Heart left ventricle (tissue), 16 donors: Measurements from ENCODE around the gene ANGPTL1. TPM values are rescaled to one million over a fixed set of nuclear protein-coding genes. Genes with fewer than 3 reads are reported as not detected.
A peak's percentile ranks its signal among the peaks of the same experiment; 100 is the strongest.

ENCODE experiments used
- ATAC-seq, 4 donors: fragments of 200-7000 bp; cut with Tn5 transposase; one replicate each; pipeline ENCODE4 v1.9.1; 2020 to 2022; ENCODE audit warnings: moderate library complexity in 4 of 4, mild to moderate bottlenecking in 3 of 4, moderate number of reproducible peaks in 1 of 4
- DNase-seq, 5 donors: peaks; one replicate each; pipeline ENCODE4 v3.0.0-alpha.2; 2020
- H3K27ac ChIP-seq, 12 donors: fragments of 200-600 bp; sonication (generic) in 4 of 12; one replicate each; pipeline versions ENCODE4 v1.5.0 to v1.8.0; 2016 to 2022; ENCODE audit warnings: mild to moderate bottlenecking in 2 of 12
- H3K27me3 ChIP-seq, 9 donors: fragments of 200-600 bp; sonication (generic) in 2 of 9; one replicate each; pipeline versions ENCODE4 v1.5.1 to v1.8.0; 2016 to 2022; ENCODE audit warnings: mild to moderate bottlenecking in 3 of 9
- H3K36me3 ChIP-seq, 9 donors: fragments of 200-600 bp; sonication (generic) in 2 of 9; one replicate each; pipeline versions ENCODE4 v1.5.0 to v1.8.0; 2018 to 2022; ENCODE audit warnings: mild to moderate bottlenecking in 2 of 9
- H3K4me1 ChIP-seq, 12 donors: fragments of 200-600 bp; sonication (generic) in 4 of 12; one replicate each; pipeline versions ENCODE4 v1.5.0 to v1.8.0; 2016 to 2022; ENCODE audit warnings: mild to moderate bottlenecking in 3 of 12
- H3K4me3 ChIP-seq, 12 donors: fragments of 200-600 bp; sonication (generic) in 4 of 12; one replicate each; pipeline versions ENCODE4 v1.5.0 to v1.8.0; 2017 to 2022; ENCODE audit warnings: mild to moderate bottlenecking in 9 of 12, moderate library complexity in 4 of 12
- H3K9me3 ChIP-seq, 12 donors: fragments of 200-600 bp; sonication (generic) in 4 of 12; one replicate each; pipeline versions ENCODE4 v1.5.0 to v1.8.0; 2016 to 2022; ENCODE audit warnings: mild to moderate bottlenecking in 1 of 12
- CTCF ChIP-seq, 12 donors: fragments of 200-600 bp; sonication (generic) in 4 of 12; IDR thresholded peaks; one replicate each; pipeline versions ENCODE4 v1.5.0 to v1.8.0; 2018 to 2022; ENCODE audit warnings: antibody characterized with exemption in 12 of 12, mild to moderate bottlenecking in 5 of 12
- POLR2A ChIP-seq, 2 donors: fragments of 450-650 bp; IDR thresholded peaks; one replicate each; pipeline ENCODE4 v1.6.1; 2017; ENCODE audit warnings: antibody characterized with exemption in 2 of 2, mild to moderate bottlenecking in 2 of 2, moderate library complexity in 2 of 2
- WGBS, 4 donors: extraction: QIAGEN DNeasy Blood & Tissue Kit in 2 of 4; methylation state at CpG; one replicate each; pipeline versions ENCODE4 v1.1.5 to v1.1.7; 2013 to 2018; 5-methylcytosine and 5-hydroxymethylcytosine counted together
- intact Hi-C, 10 donors: fragments of 100-400 bp; cut with DNase I; formaldehyde crosslinking; loops; one replicate each; pipeline versions ENCODE4 v1.11.1 to v1.14.2; 2022
- polyA plus RNA-seq, 2 donors: library from polyadenylated mRNA; stranded (reverse); fragments of 200-250 nt; gene quantifications; one replicate each; pipeline ENCODE4 v1.2.3, GENCODE V29; 2013
- total RNA-seq, 9 donors: library from RNA; depleted of rRNA in 2 of 9; stranded (reverse); fragments of >200 nt in 2 of 9; fragmentation: NEBNext Ultra II Directional in 3 of 9; extraction: Animal tissue kit (Norgen Biotek cat#: 25700) in 3 of 9; gene quantifications; one replicate each; pipeline versions ENCODE4 v1.1.0 to v1.2.4, GENCODE V29; 2016 to 2023
- donor health status: ischemic (EF 13 %, LVEDD 7.1; RV severe dilation, severe dysfunction).
- donor health status: healthy with polysubstance abuse.
- donor health status: DM: no; HTN: yes; CAD: no.
- donor health status: DM: no; HTN: no; CAD: no.
- donor health status: ischemic (EF 25% LVEDD 6.9; RV normal size, moderate dysfunction).
- donor health status: ischemic (EF 25% LVEDD 5.7; RV mildly dilated, moderate dysfunction).
- donor health status: healthy.
- donor health status: DM: yes; HTN: yes; CAD: no.
- donor health status: ischemic (EF 35%, LVEDD 5.7; RV mildly dilated, moderate dysfunction).
- donor health status: nonischemic (EF 11% LVEDD 7.7; RV severe dilation, severe dysfunction).
- donor health status: DM: yes; HTN: yes; CAD: no.
- donor health status: PGD.
- donor health status: ischemic (EF 29% LVEDD 5.4; RV normal size, mild dysfunction).
- donor health status: nonischemic (EF 23%, LVEDD 6.1; RV moderate dilation, normal function).

ANGPTL1 gene
- total and polyA plus RNA-seq, 11 donors: 5.0 to 31.1 (median 17.3) TPM

- Histone ChIP-seq H3K9me3 (no peaks in the 10 kb centered on the region), H3K27ac (no peak overlapping the region), H3K36me3 (no peaks in the 10 kb centered on the region), H3K27me3 (no peaks in the 10 kb centered on the region), H3K4me3 (no peak overlapping the region), H3K4me1 (peaks cover 0 to 19% (median 13%) of the 10 kb centered on the region in 12 donors)
- DNase-seq (no peak), ATAC-seq (no peak)
- intact Hi-C loops: no loop called here
- TF ChIP-seq CTCF (IDR thresholded peaks at IDR 0.05): no peak
- TF ChIP-seq POLR2A (IDR thresholded peaks at IDR 0.05): no peak
Observed at GRCh38 chr1:178875936-178876335, 5.1 kb upstream of the ANGPTL1 start.

- Histone ChIP-seq H3K4me1 (peaks cover 0 to 25% (median 13%) of the 10 kb centered on the region in 12 donors), H3K27me3 (no peaks in the 10 kb centered on the region), H3K36me3 (no peaks in the 10 kb centered on the region), H3K9me3 (no peaks in the 10 kb centered on the region), H3K4me3 (no peak overlapping the region), H3K27ac (no peak overlapping the region)
- intact Hi-C loops: loop anchor here in 3 of 10 donors (5.0 kb wide), 2 partner anchors 57 to 127 kb away; no protein-coding TSS in a partner anchor
- WGBS, 4 donors: 91 to 95% (median 94%) methylated on average over 2 of the region's 2 CpGs
- DNase-seq (no peak), ATAC-seq (no peak)
- TF ChIP-seq POLR2A (IDR thresholded peaks at IDR 0.05): no peak
- no peak for TF ChIP-seq CTCF (IDR thresholded peaks at IDR 0.05)
Observed at GRCh38 chr1:178874966-178875365, 4.1 kb upstream of the ANGPTL1 start.

- ATAC-seq (no peak), DNase-seq (no peak)
- Histone ChIP-seq H3K27me3 (no peaks in the 10 kb centered on the region), H3K36me3 (no peaks in the 10 kb centered on the region), H3K4me1 (peaks cover 0 to 32% (median 15%) of the 10 kb centered on the region in 12 donors), H3K27ac (peak overlapping the region in 7 of 12 donors; percentile 25 to 67 (median 49)), H3K4me3 (peak overlapping the region in 5 of 12 donors; percentile 31 to 54 (median 47)), H3K9me3 (no peaks in the 10 kb centered on the region)
- TF ChIP-seq POLR2A (IDR thresholded peaks at IDR 0.05) (no peak), CTCF (IDR thresholded peaks at IDR 0.05) (no peak)
- intact Hi-C loops: loop anchor here in 4 of 10 donors (2.0 to 5.0 kb wide), 3 partner anchors 61 to 131 kb away; no protein-coding TSS in a partner anchor
Observed at GRCh38 chr1:178871551-178872320, 859 bp upstream of the ANGPTL1 start.

GRCh38 chr1:178870221-178870620 is 656 bp downstream of the ANGPTL1 start:
- intact Hi-C loops: loop anchor here in 4 of 10 donors (2.0 to 5.0 kb wide), 3 partner anchors 62 to 132 kb away; no protein-coding TSS in a partner anchor
- H3K27me3 ChIP-seq: no peaks in the 10 kb centered on the region
- no peak for TF ChIP-seq CTCF (IDR thresholded peaks at IDR 0.05)
- TF ChIP-seq POLR2A (IDR thresholded peaks at IDR 0.05): no peak
- peak overlapping the region in 6 of 12 donors; percentile 27 to 67 (median 56) for H3K27ac ChIP-seq
- peaks cover 0 to 37% (median 17%) of the 10 kb centered on the region in 12 donors for H3K4me1 ChIP-seq
- DNase-seq (no peak), ATAC-seq (no peak)
- H3K36me3 ChIP-seq: peaks cover 0 to 4% (median 0%) of the 10 kb centered on the region in 9 donors
- no peaks in the 10 kb centered on the region for H3K9me3 ChIP-seq
- WGBS, 4 donors: 56 to 70% (median 62%) methylated on average over 1 of the region's 1 CpG
- peak overlapping the region in 9 of 12 donors; percentile 6 to 54 (median 46) for H3K4me3 ChIP-seq
